Stimulated activated naive CD8-positive, alpha-beta T cell treated with anti-CD3 and anti-CD28 coated beads, Interleukin-15, amount 100 ng/mL, for 72 hours (primary cell): ENCODE measurements around the gene SLC35A4.

ENCODE experiments used
- ATAC-seq: fragments of 150-1000 bp; cut with Tn5 transposase; 2 replicates; pipeline ENCODE4 v1.10.0; 2021; ENCODE audit warnings: mild to moderate bottlenecking, moderate library complexity
- DNase-seq, 2 donors: peaks; one replicate each; pipeline ENCODE4 v3.0.0; 2021 to 2022
- H3K27ac Mint-ChIP-seq, 2 donors: one replicate each; pipeline ENCODE4 v1.8.0; 2022; ENCODE audit warnings: mild to moderate bottlenecking in 2 of 2, mixed read lengths in 2 of 2, moderate library complexity in 2 of 2
- H3K27me3 Mint-ChIP-seq: one replicate; pipeline ENCODE4 v1.8.0; 2022; ENCODE audit warnings: mixed read lengths
- H3K4me1 Mint-ChIP-seq: one replicate; pipeline ENCODE4 v1.8.0; 2022; ENCODE audit warnings: mild to moderate bottlenecking, mixed read lengths
- H3K4me3 Mint-ChIP-seq, 2 donors: one replicate each; pipeline ENCODE4 v1.8.0; 2022; ENCODE audit warnings: mild to moderate bottlenecking in 2 of 2, mixed read lengths in 2 of 2, moderate library complexity in 1 of 2
- H3K9me3 Mint-ChIP-seq, 2 donors: one replicate each; pipeline ENCODE4 v1.8.0; 2022; ENCODE audit warnings: mixed read lengths in 2 of 2

The SLC35A4 gene

DNA sequence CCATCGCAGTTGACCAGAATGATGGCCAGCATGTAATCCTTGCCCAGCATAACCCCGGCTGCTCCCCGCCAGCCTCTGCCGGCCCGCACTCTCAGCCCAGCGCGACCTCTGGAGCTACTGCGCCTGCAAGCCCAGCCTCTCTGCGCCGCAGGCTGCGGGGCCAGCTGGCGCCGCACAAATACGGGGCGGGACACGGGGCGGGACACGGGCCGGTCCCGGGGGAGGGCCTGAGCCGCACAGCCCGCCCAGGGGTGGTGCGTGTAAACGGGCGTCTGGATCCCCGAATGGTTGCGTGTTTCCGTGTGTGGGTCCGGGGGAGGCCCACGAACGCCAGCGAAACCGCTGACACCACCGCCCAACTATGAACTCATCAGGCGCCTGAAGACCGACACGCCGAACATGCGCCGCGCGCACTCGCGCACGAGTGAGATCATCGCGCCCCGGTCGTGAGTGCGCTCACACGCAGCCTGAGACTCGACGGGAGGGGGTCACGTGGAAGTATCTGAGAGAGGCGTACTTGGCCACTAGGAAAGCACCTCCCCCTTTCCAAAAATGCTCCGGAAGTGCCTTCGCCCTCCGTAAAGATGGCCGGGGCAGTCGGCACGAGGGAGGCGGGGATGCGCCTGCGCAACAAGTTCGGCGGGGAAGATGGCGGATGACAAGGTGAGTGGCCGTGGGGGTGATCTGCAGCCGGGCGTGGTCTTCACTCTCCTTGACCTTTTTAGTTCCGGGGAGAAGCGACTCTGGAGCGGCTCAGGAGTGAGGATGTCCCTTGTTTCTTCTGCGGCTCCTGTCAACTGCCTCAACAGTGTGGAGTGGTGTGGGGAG, at the start of gene SLC35A4, which contains the start of gene APBB3:
SLC35A4 (plus strand) TSS at position 633 of the 828 bp plus-strand sequence. CDS start 2,342 bp downstream, outside the sequence.
APBB3 (minus strand) TSS at position 403 of the 828 bp plus-strand sequence; CDS start at position 50, 353 bp downstream.
- Mint-ChIP-seq H3K4me3 (peak within 1 kb of the TSS; percentile 91 to 98), H3K4me1 (peaks cover 62% of the 10 kb centered on the region), H3K9me3 (no peaks in the 10 kb centered on the region), H3K27ac (peak within 1 kb of the TSS; percentile 96 to 99), H3K27me3 (no peaks in the 10 kb centered on the region)
- peak; percentile 95 to 98 for DNase-seq
- ATAC-seq, result peak; percentile 92

GRCh38 chr5:140524003-140524402, 40.6 kb upstream of the SLC35A4 start:
- no peaks in the 10 kb centered on the region for H3K27me3 Mint-ChIP-seq
- no peak overlapping the region for H3K4me3 Mint-ChIP-seq
- H3K4me1 Mint-ChIP-seq, result no peaks in the 10 kb centered on the region
- DNase-seq (no peak), ATAC-seq (no peak)
- H3K27ac Mint-ChIP-seq, result no peak overlapping the region
- H3K9me3 Mint-ChIP-seq, result no peaks in the 10 kb centered on the region

- peaks cover 6% of the 10 kb centered on the region for H3K4me1 Mint-ChIP-seq
- H3K9me3 Mint-ChIP-seq, result no peaks in the 10 kb centered on the region
- no peak overlapping the region for H3K27ac Mint-ChIP-seq
- ATAC-seq (no peak), DNase-seq (no peak)
- no peak overlapping the region for H3K4me3 Mint-ChIP-seq
- no peaks in the 10 kb centered on the region for H3K27me3 Mint-ChIP-seq
These were observed 24.4 kb upstream of the SLC35A4 start for GRCh38 chr5:140540227-140540626.

DNA sequence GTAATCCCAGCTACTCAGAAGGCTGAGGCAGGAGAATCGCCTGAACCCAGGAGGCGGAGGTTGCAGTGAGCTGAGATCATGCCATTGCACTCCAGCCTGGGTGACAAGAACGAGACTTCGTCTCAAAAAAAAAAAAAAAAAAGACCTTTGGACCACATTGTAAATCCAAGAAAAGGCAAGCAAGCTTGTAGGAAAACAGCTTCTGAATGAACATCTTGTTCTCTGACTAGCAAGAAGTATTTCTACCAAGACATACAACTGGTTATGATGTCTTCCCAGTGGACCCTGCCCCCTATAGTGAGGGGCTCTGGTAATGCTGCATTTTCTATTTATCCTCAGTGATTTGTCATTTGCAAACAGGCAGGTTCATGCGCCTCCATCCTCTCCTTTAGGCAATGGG, 21.7 kb upstream of the SLC35A4 start:
- Mint-ChIP-seq H3K4me1 (peaks cover 14% of the 10 kb centered on the region), H3K9me3 (no peaks in the 10 kb centered on the region), H3K27me3 (no peaks in the 10 kb centered on the region), H3K4me3 (no peak overlapping the region), H3K27ac (no peak overlapping the region)
- no peak for DNase-seq
- ATAC-seq, result no peak

- no peaks in the 10 kb centered on the region for H3K27me3 Mint-ChIP-seq
These were observed 19.6 kb upstream of the SLC35A4 start for GRCh38 chr5:140544986-140545385.

GRCh38 chr5:140545606-140546005, 19.0 kb upstream of the SLC35A4 start:
- Mint-ChIP-seq H3K4me1 (peaks cover 40% of the 10 kb centered on the region), H3K4me3 (no peak overlapping the region), H3K9me3 (no peaks in the 10 kb centered on the region), H3K27me3 (no peaks in the 10 kb centered on the region), H3K27ac (no peak overlapping the region)
- no peak for DNase-seq
- ATAC-seq, result no peak

More at GRCh38 chr5:140544986-140545385, 19.6 kb upstream of the SLC35A4 start:
- Mint-ChIP-seq H3K4me3 (no peak overlapping the region), H3K9me3 (no peaks in the 10 kb centered on the region), H3K4me1 (peaks cover 34% of the 10 kb centered on the region), H3K27ac (no peak overlapping the region)
- no peak for ATAC-seq
- no peak for DNase-seq

GRCh38 chr5:140546851-140547507, 17.6 kb upstream of the SLC35A4 start:
- H3K9me3 Mint-ChIP-seq, result no peaks in the 10 kb centered on the region
- H3K4me3 Mint-ChIP-seq, result peak overlapping the region; percentile 94 to 95
- ATAC-seq (no peak), DNase-seq (no peak)
- H3K27ac Mint-ChIP-seq, result peak overlapping the region; percentile 96 to 99
- no peaks in the 10 kb centered on the region for H3K27me3 Mint-ChIP-seq
- H3K4me1 Mint-ChIP-seq, result peaks cover 50% of the 10 kb centered on the region

GRCh38 chr5:140547508-140548299, 16.9 kb upstream of the SLC35A4 start, which contains the start of gene EIF4EBP3:
Gene EIF4EBP3 (plus strand): TSS chr5:140547662. CDS start chr5:140547738, 76 bp downstream.
- peak; percentile 96 for ATAC-seq

DNA sequence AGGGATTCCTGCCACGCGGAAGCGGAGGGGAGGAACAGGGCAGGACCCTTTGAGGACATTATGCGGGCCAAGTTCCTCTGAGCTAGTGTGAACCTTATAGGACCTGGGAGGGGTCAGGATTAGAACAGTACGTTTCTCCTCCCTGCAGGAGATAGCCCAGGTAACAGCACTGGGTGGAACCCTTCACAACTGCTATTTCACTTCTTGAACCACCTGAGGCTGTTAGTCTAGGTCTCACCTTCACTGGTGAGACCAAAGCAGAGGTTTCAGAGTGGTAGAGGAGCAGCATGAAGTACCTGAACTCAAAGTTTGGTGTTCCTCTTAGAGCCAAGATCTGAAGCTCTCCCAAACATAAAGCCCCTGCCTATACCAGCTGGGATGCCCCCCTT, 16.3 kb upstream of the SLC35A4 start:
- Mint-ChIP-seq H3K27me3 (no peaks in the 10 kb centered on the region), H3K9me3 (no peaks in the 10 kb centered on the region), H3K27ac (peak overlapping the region; percentile 96 to 99), H3K4me3 (peak overlapping the region; percentile 94 to 95), H3K4me1 (peaks cover 59% of the 10 kb centered on the region)
- peak; percentile 32 for ATAC-seq
- DNase-seq, result no peak

More at GRCh38 chr5:140547508-140548299, 16.9 kb upstream of the SLC35A4 start, which contains the start of gene EIF4EBP3:
- Mint-ChIP-seq H3K4me3 (peak within 1 kb of the TSS; percentile 94 to 95), H3K27ac (peak within 1 kb of the TSS; percentile 96 to 99), H3K4me1 (peaks cover 53% of the 10 kb centered on the region), H3K27me3 (no peaks in the 10 kb centered on the region), H3K9me3 (no peaks in the 10 kb centered on the region)
- peak; percentile 81 to 88 for DNase-seq

DNA sequence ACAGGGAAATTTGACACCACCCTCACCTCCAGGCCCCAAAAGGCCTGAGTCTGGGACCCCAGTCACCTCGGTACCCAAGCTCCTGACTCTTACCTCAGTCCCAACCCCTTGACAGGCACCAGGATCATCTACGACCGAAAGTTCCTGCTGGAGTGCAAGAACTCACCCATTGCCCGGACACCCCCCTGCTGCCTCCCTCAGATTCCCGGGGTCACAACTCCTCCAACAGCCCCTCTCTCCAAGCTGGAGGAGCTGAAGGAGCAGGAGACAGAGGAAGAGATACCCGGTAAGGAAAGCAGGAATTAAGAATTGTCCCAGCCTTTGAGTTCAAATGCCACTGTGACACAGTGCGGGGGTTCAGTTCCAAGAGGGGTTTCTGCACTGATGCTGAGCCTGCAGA, 15.8 kb upstream of the SLC35A4 start:
- Mint-ChIP-seq H3K4me1 (peaks cover 64% of the 10 kb centered on the region), H3K27me3 (no peaks in the 10 kb centered on the region)
- ATAC-seq, result no peak

DNA sequence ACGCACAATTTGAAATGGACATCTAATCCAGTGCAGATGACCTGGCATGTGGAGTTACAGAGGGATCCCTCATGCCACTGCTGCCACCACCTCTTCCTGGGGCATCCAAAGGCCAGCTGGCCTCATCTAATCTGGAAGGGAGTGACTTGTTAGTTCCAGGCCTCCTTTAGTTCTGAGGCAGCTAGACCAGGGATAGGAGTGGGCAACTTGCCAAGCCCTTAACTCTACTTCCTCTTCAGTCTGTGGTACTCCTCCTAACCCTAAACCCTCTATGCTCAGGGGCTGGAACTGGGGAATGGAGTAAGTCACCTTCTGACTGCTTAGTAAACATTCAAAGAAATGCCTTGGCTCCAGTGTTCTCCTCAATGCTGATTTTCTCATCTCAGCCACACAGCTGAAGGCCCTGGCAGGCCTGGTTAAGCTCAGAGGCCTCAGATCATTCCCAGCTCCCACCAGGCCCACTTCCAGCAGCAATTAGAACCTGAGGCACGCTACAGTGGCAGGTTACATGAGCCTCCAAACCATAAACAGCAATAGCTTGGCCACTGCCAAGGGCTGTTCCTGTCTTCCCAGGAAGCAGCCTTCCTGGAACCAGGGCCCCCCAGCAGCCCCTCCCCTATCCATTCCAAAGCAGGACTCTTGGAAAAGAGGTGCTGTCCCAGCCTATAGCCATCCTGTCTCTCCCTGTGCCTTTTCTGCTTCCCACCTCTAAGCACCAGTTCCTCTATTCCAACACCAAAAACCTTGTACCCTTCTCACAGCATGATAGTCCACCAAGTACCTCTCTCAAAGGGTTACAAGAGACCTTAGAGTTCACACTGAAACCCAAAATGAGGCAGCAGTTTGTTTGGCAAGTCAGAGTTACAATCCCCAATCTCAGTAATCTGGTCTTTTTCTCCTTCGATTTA, 15.1 kb upstream of the SLC35A4 start:
- H3K27ac Mint-ChIP-seq, result peak overlapping the region; percentile 29 to 34
- H3K9me3 Mint-ChIP-seq, result no peaks in the 10 kb centered on the region
- ATAC-seq (no peak), DNase-seq (no peak)
- H3K27me3 Mint-ChIP-seq, result no peaks in the 10 kb centered on the region
- peak overlapping the region; percentile 63 to 94 for H3K4me3 Mint-ChIP-seq
- peaks cover 71% of the 10 kb centered on the region for H3K4me1 Mint-ChIP-seq

More for the DNA sequence above, 15.8 kb upstream of the SLC35A4 start:
- no peaks in the 10 kb centered on the region for H3K9me3 Mint-ChIP-seq
- H3K4me3 Mint-ChIP-seq, result peak overlapping the region; percentile 94 to 95
- DNase-seq, result no peak
- H3K27ac Mint-ChIP-seq, result peak overlapping the region; percentile 43 to 96

DNA sequence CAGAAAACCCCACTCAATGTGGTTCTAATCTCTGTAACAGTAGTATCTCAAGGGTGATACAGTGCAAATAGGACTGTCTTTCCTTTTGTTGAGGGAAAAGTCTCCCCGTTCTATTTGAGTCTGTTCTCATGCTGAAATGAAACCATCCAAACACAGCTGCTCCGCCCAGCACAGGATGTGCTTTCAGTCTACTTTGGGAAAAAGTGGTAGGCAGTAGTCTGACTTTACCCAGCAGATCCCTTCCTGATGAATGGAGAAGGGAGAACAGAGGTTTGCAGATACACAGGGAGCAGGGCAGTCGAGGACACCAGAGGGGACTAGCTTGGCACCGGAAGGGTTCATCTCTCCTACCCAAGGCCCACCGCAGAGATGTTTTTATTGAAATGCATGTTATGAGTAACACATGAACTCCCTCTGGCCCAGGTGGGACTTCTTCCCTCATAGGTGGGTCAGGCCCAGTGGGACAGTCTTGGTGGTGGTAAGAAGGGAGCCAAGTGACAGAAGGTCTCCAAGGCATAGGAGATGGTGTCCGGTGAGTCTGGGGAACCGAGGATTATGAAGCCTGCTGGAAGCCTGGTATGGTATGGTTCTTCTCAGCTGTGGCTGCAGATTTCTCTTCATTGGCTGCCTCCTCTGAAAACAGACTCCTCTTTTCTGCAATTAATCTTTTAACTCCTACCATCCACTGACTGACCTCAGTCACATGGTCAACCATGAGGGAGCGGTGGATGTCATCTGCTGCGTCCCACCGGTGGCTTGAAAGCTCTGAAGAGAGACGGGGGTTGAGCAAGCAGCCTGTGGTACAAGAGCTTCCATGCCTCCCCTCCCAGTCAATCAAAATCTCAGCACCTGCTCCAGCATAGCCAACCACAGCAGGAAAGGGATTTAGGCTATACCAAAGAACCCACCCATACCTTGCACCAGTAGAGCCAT, 14.2 kb upstream of the SLC35A4 start:
- Mint-ChIP-seq H3K4me3 (peak overlapping the region; percentile 5 to 9), H3K9me3 (no peaks in the 10 kb centered on the region), H3K27ac (peak overlapping the region; percentile 3 to 22), H3K4me1 (peaks cover 80% of the 10 kb centered on the region), H3K27me3 (no peaks in the 10 kb centered on the region)
- no peak for ATAC-seq
- DNase-seq, result no peak

DNA sequence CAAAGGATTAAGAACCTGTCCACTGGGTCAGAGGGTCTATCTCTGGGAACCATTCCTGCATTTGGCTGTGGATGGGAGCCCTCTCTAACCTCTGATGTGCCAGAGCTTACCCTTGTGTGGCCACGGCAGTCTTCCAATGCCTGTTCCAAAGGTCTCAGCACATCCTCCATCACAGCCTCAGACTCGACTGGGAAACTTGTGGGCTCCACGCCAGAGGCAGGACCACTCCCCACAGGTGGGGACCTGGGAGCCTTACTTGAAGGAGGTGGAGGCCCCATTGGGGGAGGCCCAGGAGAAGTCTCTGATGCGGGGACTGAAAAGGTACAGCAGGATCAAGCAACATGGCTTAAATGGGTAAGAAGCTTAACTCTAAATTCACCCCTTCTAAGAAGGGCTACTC, 12.8 kb upstream of the SLC35A4 start:
- H3K27me3 Mint-ChIP-seq, result no peaks in the 10 kb centered on the region
- peak overlapping the region in 1 of 2 donors; percentile 28 for H3K4me3 Mint-ChIP-seq
- ATAC-seq (no peak), DNase-seq (no peak)
- peaks cover 87% of the 10 kb centered on the region for H3K4me1 Mint-ChIP-seq
- no peaks in the 10 kb centered on the region for H3K9me3 Mint-ChIP-seq
- H3K27ac Mint-ChIP-seq, result peak overlapping the region in 1 of 2 donors; percentile 51
